Activated gamma-delta T cell treated with Interleukin-2 at 50 U/mL for 16 hours (primary cell): ENCODE measurements around the gene SEC22A.
A peak's percentile ranks its signal among the peaks of the same experiment; 100 is the strongest.
"Not testable (repeated sequence)": the region's sequence is repeated elsewhere in the genome, so short reads cannot be mapped to it uniquely, and the experiment has no call there.

Experiments
- DNase-seq: peaks from one replicate; pipeline ENCODE4 v3.0.0-alpha.2; 2020

SEC22A gene

DNA sequence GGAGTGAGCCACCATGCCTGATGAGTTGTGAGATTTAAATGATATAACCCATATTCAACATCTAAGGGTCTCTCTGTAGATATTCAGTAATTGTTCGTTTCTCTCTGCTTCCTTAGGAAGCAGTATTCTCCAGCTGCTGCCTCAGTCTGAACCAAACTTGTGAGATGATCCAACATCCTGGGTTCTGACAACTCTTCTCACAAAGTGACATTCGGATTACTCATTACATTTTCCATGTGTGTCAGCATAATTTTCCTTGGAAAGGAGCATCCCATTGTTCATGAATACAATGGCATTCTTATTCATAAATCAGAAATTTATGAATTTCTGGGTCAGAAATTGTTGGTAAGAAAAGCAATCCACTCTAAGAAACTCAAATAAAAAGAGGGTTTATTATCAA lies 15.0 kb upstream of the SEC22A start:
- DNase-seq = no peak

DNA sequence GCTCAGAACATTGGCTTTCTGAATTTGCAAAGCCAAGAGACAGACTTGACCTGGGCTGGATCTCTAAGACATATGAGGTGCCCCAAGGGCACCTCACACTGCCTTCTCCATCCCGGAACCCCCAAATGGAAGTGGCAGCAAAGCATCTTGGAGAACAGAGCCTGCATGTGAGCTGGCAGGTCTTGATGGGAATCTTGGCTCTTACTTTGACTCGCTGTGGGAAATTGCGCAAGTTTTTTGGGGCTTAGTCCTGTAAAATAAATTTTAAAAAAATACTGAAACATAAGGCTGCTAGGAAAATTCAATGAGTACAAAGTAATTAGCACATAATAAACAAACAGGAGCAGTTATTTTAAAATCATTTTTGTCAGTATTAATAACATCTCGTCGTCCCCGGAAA lies 13.7 kb upstream of the SEC22A start:
- DNase-seq = no peak

DNA sequence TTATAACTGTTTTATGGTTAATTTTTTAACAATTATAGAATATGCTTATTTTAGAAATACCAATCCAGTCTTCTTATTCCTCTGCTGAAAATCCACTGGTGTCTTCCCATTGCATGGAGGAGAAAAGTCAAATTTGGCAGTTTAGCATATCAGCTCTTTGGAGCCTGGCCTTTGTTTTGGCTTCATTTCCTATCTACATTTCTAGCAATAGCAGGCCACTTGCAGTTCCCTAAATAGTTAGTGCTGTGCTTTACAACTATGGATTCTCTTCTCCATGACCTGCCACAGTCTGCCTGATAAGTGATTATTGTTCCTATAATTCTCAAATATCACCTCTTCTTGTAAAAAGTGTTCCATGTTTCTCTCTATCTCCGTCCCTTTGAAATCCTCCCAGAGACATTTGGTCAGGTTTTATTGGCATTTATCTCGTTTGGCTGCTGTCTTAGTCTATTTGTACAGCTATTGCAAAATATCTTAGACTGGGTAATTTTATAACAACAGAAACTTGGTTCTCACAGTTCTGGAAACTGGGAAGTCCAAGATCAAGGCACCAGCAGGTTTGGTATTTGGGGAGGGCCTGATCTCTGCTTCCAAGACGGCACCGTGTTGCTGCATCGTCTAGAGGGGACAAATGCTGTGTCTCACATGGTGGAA lies 8.2 kb upstream of the SEC22A start:
- DNase-seq = no peak

DNA sequence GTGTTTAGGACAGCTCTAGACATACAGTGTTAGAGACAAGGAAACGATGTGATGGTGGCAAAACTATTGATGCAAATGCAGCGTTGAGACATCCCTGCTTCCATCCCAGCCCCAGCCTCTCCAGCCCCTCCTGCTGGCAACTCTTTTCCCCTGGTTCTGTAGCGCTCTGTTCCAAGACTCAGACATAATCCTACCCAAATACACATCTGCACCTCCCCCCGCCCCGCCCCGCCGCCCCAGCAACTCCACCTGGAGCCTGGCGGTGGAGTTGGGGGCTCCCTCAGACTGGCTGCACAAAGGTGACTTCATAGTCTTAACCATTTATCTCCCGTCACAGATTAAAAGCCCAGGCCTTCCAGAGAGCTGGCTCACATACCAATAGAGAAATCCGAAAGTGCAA lies 7.2 kb upstream of the SEC22A start:
- DNase-seq = no peak

DNA sequence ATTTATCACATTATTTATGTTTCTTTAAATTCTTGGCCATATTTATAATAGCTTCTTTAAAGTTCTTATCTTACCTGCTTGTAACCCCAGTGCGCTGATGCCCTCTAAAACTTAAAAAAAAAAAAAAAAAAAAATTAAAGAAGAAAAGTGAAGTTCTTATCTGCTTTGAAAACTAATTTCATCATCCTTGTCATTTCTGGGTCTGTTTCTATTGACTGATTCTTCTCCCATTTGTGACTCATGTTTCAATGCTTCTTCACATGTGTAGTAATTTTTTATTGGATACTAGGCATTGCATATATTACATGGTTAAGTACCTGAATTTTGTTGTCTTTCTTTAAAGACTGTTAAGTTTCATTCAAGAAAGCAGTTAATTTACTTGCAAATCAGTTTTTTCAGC lies 3.4 kb upstream of the SEC22A start:
- DNase-seq = no peak

DNA sequence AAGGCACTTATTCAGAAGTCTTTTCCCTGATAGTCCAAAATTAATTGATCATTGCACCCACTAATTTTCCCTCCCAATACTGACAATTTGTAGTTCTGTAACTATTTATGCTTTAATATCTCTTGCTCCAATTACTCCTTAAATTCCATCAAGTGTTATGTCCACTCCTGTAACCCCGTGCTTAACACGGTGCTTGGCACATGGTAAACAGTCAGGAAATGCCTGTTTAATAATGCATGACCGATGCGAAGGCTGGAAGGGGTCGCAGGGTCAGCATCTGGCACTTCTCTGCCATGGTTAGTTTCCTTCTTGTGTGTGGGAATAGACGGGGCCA lies 553 bp upstream of the SEC22A start:
- no peak for DNase-seq

DNA sequence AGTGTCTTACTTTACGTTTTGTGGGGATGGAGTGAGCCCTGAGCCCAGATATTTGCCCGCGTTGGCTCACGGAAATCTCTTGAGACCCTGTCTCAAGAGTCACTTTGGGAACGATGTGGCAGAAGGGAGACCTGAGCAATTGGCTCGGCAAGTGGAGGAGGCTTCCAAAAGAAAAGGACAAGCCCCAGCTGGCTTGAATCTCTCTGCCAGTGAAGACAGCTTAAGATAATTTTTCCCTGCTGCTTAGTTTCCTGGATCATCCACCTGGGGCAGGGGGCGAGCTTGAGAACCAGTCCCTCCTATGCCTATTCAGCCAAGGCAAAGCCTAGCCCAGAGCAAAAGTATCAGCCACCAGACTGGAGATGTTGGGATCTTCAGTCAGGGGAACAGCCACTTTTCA lies 708 bp downstream of the SEC22A start:
- DNase-seq = no peak

DNA sequence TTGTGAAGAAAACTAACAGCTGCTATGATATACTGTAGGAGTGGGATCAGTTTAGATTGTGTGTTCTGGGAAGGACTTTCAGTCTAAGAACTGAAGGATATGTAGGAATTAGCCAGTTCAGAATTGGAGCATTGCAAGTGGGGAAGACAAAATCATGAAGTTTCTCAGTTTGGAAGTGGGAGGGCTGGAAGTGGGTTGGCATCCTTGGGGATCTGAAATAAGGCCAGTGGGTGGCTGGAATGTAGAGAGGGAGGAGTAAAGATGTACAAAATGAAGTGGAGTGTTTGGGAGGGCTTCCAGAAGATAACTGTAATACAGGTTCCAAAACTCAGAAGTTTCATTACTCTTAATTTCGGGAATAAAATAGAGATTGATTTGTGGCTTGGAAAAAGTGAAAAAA lies 17.2 kb downstream of the SEC22A start:
- no peak for DNase-seq

DNA sequence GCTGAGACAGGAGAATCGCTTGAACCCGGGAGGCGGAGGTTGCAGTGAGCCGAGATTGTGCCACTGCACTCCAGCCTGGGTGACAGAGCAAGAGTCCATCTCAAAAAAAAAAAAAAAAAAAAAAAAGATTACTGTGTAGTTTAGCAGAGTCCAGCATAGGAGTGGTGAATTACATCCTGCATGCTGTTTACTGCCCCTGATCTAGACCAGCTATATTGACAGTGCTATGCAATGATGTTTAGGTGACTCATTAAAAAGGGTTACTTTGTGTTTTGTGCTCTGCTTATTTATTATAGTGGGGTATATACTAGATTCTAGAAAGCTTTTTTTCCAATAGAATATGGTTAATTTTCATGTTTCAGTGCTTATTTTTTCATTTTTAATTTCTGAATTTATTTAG lies 19.6 kb downstream of the SEC22A start:
- not testable (repeated sequence) for DNase-seq

DNA sequence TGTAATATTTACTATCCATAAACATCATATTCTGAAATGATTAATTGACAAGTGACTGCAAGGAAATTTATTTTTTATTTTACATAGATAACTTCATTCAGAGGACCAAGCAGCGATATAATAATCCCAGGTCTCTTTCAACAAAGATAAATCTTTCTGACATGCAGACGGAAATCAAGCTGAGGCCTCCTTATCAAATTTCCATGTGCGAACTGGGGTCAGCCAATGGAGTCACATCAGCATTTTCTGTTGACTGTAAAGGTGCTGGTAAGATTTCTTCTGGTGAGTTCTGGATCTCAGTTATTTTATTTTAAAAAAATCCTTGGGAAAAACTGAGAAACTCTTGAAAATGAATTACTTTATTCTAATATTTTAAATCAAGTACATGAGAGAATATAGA lies 23.3 kb downstream of the SEC22A start:
- no peak for DNase-seq

DNA sequence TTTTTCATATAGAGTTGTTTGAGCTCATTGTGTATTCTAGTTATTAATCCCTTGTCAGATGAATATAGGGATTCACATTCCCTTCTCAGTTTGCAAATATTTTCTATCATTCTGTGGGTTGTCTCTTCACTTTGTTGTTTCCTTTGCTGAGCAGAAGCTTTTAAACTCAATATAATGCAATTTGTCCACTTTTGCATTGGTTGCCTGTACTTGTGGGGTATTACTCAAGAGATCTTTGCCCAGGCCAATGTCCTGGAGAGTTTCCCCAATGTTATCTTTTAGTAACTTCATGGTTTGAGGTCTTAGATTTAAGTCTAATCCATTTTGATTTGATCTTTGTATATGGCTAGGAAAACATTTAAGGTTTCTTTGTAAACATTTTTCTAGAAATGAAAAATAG lies 24.8 kb downstream of the SEC22A start:
- DNase-seq = no peak

DNA sequence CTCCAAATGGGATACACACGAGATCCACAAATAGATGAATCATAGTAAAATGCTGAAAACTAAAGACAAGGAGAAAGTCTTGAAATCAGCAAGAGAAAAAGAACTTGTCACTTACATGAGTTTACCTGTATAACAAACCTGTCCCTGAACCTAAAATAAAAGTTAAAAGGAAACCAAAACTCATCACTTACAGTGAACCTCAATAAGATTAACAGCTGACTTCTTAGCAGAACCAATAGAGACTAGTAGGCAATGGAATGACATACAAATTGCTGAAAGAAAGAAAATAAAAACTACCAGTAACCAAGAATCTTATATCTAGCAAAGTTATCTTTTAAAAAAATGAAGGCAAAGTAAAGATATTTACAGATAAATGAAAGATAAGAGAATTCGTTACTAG lies 27.4 kb downstream of the SEC22A start:
- no peak for DNase-seq

DNA sequence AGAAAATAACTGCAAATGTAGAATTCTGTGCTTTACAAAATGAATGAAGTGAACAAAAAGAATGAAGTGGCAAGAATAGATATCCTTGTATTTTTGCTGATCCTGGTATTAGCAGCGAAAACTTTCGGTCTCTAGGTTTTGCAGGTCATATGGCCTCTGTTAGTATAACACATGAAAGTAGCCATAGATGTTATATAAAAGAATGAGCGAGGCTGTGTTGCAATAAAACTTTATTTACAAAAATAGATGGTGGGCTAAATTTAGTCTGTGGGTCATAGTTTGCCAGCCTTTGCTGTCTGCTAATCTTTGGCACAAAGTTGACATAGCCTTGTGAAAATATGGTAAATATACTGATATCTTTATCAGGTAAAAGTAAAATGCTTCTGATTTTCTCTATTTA lies 35.2 kb downstream of the SEC22A start:
- DNase-seq = no peak

DNA sequence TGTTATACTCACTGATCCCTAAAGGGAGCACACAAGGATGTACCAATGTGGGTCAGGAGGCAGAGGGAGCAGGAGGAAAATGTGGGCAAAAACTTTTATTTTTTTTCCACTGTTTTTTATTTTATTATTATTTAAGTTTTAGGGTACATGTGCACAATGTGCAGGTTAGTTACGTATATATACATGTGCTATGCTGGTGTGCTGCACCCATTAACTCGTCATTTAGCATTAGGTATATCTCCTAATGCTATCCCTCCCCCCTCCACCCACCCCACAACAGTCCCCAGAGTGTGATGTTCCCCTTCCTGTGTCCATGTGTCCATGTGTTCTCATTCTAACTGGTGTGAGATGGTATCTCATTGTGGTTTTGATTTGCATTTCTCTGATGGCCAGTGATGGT lies 37.4 kb downstream of the SEC22A start:
- DNase-seq = not testable (repeated sequence)

DNA sequence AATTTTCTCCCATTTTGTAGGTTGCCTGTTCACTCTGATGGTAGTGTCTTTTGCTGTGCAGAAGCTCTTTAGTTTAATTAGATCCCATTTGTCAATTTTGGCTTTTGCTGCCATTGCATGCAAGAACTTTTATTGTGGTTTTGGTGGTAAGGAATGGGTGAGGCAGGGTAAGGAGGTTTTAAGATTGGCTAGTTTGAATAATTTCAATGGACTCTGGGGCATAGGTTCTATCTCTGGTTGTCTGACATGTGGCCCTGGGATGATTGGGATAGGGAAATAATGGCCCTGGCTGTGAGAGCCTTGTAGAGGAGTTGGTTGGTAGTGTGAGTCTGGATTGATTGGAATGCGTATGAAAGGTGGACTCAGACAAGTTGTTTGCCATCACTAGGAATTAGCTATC lies 38.0 kb downstream of the SEC22A start:
- no peak for DNase-seq

DNA sequence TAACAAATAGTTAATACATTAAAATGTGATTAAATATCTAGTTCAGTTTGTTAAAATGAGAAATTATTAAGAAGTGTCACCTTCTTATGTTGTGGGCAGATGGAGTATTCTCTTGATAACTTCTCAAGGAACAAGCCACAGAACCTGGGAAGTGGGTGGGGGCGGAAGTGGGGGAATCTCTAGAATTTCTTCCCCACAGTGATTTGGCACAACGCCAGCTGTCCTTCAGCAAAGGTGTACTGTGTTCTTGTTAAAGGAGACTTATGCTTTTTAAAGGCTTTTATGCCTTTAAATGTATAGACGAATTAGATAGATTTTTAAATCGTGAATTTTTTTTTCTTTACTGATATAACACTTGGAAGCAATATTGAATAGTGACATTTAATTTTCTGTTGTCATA lies 42.4 kb downstream of the SEC22A start:
- peak; percentile 6 for DNase-seq

DNA sequence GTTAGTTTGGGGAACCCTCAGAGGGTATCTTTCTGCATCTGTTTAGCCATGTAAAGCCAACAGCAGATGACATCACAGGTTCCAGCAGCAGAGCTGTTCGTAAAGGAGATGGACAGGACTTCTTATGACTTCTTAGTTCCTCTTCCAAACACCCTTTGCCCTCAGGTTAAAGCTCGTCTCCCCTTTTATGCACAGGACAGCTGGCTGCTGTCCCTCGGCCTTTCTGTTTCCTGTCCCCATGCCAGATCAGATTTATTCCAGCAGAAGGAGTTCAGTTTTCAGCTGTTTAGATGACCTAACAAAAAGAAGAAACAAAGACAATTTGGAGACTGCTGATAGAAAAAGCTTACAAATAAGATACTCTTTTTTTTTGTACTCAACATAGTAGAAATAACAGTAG lies 45.1 kb downstream of the SEC22A start:
- DNase-seq = no peak

DNA sequence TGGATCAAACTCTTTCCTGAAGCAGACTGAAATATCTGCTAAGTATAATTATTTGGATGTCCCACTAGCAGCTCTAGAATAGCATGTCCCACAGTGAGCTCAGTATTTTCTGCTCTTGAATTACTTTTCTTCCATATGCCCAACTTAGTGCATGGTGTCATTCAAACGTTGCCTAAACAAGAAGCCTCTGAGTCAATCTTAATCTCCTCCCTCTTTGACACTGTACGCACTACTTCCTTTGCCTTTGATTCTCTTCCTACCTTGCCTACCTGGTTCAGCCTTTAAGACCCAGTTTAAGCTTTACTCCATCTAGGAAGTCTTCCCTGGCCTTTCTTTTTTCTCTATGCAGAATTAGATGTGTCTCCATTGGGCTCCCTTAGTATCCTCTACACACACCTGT lies 54.5 kb downstream of the SEC22A start:
- DNase-seq = no peak

DNA sequence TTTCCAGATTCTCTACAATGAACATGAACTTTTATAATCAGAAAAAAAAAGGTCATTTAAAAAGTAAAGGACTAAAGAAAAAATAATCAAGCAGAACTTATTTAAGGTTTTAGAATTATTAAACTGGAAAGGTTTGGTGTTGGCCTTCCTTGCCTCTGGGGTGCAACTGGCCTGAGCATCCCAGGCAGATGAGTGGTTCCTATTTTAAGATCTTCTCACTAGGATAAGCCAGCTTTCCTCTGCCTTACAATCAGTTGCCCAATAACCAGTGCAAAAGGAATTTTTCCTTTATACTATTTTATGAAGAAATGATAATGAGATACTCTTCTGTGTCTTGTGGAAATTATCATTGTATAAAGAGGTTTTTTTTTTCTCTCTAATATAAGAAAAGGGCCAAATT lies 56.6 kb downstream of the SEC22A start:
- DNase-seq = no peak

DNA sequence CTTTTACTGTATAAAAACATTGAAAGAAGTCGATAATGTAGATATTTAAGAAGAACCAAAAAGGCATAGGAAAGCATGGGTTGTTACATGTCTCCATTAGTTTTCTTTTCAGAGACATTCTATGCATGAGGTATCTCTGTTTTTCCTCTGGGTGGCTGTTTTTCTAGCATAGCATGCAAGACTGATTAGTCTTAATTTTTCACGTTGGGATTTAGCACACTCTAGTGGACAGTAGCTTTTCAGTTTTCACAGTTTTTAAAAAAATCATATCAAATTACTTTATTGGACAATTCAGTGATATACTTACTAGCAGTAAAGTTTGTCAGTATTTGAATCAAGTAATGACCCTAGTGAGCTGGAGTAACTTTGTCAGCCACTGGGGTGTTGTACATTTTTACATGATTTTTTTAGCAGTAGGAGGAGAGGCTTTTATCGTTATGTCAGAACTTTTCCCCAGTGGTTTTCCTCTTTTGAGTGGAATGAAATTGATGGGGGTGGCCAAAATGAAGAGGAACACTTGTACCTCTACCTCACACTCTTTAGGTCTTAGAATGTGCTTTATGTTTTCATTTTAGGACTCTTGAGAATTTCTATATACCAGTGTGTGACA lies 57.2 kb downstream of the SEC22A start:
- no peak for DNase-seq

DNA sequence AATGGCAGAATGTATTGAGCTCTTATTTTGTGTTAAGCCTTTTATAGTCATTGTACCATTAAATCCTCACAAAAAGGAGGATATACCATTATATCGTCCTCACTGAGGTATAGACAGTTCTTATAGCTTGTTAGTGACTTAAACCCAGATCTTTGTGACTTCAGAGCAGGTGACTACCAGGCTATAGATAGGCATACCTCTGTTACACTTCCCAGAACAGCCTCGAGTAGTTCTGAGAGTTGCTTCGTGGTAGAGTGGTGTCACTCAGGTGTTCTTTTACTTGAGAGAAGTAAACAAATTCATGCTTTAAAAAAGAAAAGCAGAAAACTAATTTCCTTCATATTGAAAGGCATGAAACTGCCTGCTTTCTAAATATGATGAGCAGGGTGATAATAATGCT lies 59.9 kb downstream of the SEC22A start:
- DNase-seq = no peak

DNA sequence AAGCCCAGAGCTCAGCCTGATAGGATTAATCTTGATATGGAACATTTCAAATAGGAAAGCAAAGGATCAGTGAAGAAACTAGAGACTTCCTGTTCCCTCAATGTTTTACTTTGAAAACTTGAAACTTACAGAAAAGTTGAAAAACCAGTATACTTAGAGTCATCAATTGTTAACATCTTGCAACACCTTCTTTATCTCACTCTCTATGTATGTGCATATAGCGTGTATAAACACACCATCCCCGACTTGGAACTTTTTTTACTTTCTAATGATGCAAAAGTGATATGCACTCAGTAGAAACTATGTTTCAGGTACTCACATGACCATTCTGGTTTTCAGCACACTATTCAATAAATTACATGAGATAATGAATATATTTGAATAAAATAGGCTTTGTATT lies 60.5 kb downstream of the SEC22A start:
- DNase-seq = no peak

DNA sequence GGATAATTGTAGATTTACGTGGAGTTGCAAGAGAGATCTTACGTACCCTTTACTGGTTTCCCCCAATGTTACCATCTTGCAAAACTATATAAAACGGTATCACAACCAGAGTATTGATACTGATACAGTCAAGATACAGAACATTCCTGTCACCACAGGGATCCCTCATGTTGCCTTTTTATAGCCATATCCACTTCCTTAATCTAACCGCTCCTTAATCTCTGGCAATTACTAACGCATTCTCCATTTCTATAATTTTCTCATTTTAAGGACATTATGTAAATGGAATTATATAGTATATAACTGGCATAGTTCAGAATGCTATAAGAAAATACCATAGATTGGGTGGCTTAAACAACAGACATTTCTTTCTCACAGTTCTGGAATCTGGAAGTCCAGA lies 61.1 kb downstream of the SEC22A start:
- DNase-seq = no peak

DNA sequence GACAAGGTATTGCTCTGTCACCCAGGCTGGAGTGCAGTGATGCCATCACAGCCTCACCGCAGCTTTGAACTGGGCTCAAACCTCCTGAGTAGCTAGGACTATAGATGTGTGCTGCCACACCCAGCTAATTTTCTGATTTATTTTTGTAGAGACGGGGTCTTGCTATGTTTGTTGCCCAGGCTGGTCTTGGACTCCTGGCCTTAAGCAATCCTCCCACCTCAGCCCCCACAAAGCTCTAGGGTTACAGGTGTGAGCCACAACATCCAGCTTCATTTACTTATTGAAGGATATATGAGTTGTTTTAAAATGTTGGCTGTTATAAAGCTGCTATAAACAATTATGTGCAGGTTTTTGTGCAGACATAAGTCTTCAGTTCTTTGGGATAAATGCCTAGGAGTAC lies 62.2 kb downstream of the SEC22A start:
- DNase-seq = no peak

DNA sequence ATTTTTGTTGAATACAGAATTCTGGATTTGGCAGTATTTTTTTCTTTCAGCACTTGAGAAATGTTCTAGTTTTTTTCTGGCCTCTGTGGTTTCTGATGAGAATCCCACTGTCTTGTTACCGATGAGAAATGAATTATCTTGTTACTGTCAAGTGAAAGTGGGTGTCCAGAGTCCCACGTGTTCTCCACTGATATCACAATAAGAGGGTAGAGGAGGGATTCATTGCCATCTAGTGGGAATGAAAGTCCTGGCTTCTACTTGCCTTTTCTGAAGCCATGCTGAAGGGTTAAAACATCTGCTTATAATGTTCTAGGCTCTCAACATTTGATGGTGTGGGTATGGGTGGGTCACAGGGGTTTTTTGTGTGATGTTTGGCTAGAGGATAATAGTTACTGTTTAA lies 66.1 kb downstream of the SEC22A start:
- no peak for DNase-seq

DNA sequence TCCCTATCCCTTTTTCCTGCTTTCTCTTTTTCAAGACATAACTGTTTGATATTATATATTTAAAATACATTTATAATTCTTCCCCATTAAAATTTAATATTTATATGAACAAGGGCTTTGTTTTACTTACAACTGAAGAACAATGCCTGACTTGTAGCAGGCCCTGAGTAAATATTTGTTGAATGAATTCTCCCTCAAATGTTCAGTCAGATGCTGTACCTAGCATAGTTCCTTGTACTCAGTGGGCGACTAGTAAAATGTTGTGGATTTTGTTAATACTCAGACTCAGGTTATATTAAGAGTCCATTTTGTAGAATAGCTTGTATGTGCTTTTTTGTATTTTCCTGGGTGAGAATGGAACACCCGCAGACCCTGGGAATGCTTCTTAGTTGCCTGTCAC lies 69.1 kb downstream of the SEC22A start:
- no peak for DNase-seq
